ENCODE measurements around the gene GDPD5.

DNA sequence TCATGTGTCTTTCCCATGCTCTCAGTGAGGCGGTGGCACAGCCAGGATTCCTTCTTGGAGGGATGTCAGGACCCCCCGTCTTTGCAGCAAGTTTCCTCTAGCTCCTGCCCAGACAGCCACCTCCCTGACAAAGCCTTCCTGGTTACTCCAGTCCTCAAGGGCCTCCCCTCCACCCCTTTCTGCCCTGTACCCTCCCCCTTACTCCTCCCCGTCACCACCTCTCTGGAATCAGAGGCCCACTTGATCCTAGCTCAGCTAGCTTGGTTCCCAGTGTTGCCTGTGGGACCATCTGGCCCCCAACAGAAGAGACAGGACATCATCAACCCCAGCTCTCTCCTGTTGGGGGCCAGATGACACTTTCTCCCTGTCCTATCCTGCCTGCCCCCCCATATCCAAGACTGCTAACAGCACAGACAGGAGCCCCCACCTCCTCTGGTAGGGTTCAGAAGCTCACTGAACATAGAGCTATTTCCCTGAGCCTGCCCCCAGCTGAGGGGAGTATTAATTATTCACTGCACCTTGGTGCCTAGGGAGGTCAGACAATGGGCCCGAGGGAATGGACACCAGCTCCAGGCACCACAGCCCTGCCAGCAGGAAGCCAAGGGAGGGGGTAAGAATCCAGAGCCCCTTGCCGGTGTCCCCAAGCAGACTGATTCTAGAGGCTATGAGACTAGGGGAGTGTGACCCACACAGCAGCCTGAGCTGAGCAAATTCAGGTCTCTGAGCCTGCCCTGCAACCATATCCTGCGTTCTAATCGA is 3.3 kb downstream of the GDPD5 start:
- TF ChIP-seq TAF15 (IDR thresholded peaks at IDR 0.05; ENCODE audit: low read depth, low read length) (no peak), CTCF (IDR thresholded peaks at IDR 0.05 in 2 of 3, conservative IDR thresholded peaks at IDR 0.05 in 1 of 3; ENCODE audit: insufficient read depth in 2 of 3, low read depth in 1 of 3, low read length in 3 of 3) (no peak), ZNF239 (CRISPR knock-in tag; IDR thresholded peaks at IDR 0.05) (no peak), TARDBP (IDR thresholded peaks at IDR 0.05) (no peak), CBX5 (IDR thresholded peaks at IDR 0.05; ENCODE audit: borderline replicate concordance, low read depth) (no peak), E2F1 (CRISPR knock-in tag; IDR thresholded peaks at IDR 0.05) (no peak), PATZ1 (CRISPR knock-in tag; IDR thresholded peaks at IDR 0.05; ENCODE audit: borderline replicate concordance) (no peak)
- TF ChIP-seq, protein P1, sequence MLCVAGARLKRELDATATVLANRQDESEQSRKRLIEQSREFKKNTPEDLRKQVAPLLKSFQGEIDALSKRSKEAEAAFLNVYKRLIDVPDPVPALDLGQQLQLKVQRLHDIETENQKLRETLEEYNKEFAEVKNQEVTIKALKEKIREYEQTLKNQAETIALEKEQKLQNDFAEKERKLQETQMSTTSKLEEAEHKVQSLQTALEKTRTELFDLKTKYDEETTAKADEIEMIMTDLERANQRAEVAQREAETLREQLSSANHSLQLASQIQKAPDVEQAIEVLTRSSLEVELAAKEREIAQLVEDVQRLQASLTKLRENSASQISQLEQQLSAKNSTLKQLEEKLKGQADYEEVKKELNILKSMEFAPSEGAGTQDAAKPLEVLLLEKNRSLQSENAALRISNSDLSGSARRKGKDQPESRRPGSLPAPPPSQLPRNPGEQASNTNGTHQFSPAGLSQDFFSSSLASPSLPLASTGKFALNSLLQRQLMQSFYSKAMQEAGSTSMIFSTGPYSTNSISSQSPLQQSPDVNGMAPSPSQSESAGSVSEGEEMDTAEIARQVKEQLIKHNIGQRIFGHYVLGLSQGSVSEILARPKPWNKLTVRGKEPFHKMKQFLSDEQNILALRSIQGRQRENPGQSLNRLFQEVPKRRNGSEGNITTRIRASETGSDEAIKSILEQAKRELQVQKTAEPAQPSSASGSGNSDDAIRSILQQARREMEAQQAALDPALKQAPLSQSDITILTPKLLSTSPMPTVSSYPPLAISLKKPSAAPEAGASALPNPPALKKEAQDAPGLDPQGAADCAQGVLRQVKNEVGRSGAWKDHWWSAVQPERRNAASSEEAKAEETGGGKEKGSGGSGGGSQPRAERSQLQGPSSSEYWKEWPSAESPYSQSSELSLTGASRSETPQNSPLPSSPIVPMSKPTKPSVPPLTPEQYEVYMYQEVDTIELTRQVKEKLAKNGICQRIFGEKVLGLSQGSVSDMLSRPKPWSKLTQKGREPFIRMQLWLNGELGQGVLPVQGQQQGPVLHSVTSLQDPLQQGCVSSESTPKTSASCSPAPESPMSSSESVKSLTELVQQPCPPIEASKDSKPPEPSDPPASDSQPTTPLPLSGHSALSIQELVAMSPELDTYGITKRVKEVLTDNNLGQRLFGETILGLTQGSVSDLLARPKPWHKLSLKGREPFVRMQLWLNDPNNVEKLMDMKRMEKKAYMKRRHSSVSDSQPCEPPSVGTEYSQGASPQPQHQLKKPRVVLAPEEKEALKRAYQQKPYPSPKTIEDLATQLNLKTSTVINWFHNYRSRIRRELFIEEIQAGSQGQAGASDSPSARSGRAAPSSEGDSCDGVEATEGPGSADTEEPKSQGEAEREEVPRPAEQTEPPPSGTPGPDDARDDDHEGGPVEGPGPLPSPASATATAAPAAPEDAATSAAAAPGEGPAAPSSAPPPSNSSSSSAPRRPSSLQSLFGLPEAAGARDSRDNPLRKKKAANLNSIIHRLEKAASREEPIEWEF (CRISPR knock-in tag; IDR thresholded peaks at IDR 0.05), result no peak
